BJ (cell line): ENCODE data around the gene BCAN. TPM values are rescaled to one million over a fixed set of nuclear protein-coding genes. Genes with fewer than 3 reads are reported as not detected.

ENCODE experiments used
- CTCF ChIA-PET: fragments of 350-600 bp; formaldehyde crosslinking; extraction: SDS; loops from one replicate; lab custom pipeline; 2021; ENCODE audit warnings: antibody characterized with exemption, inconsistent platforms; lab: Yijun Ruan, JAX
- POLR2A ChIA-PET: fragments of 300-600 bp; sonication (Branson Sonifier 250); formaldehyde crosslinking; extraction: SDS; loops from one replicate; lab custom pipeline; 2021; ENCODE audit warnings: antibody characterized with exemption; lab: Charles Lee
- DNase-seq: peaks from one replicate; pipeline ENCODE4 v3.0.0-alpha.2; 2011; ENCODE audit warnings: low read depth
- H3K27me3 ChIP-seq: 2 replicates; pipeline ENCODE4 v1.6.0; 2011; ENCODE audit warnings: low read length; ENCODE audit not compliant: control insufficient read depth, insufficient read depth
- H3K36me3 ChIP-seq: 2 replicates; pipeline ENCODE4 v1.5.1; 2011; ENCODE audit warnings: low read length; ENCODE audit not compliant: control insufficient read depth, insufficient read depth
- H3K4me3 ChIP-seq: 2 replicates; pipeline ENCODE4 v1.5.1; 2011; ENCODE audit warnings: low read depth, mild to moderate bottlenecking, control low read depth, low read length
- polyA plus RNA-seq: library from polyadenylated mRNA; depleted of rRNA; stranded (reverse); fragments of >200 nt; gene quantifications from 2 replicates; pipeline ENCODE4 v1.2.3, GENCODE V29; 2011
- TF ChIP-seq, protein P1 (sequence below): IDR thresholded peaks from 2 replicates; pipeline ENCODE4 v1.5.1; 2011; ENCODE audit warnings: low read depth, mild to moderate bottlenecking, control low read depth, inconsistent platforms, low read length, moderate library complexity; ENCODE audit not compliant: insufficient read depth

Gene BCAN
- polyA plus RNA-seq, 1 experiment: 0.02 TPM

DNA sequence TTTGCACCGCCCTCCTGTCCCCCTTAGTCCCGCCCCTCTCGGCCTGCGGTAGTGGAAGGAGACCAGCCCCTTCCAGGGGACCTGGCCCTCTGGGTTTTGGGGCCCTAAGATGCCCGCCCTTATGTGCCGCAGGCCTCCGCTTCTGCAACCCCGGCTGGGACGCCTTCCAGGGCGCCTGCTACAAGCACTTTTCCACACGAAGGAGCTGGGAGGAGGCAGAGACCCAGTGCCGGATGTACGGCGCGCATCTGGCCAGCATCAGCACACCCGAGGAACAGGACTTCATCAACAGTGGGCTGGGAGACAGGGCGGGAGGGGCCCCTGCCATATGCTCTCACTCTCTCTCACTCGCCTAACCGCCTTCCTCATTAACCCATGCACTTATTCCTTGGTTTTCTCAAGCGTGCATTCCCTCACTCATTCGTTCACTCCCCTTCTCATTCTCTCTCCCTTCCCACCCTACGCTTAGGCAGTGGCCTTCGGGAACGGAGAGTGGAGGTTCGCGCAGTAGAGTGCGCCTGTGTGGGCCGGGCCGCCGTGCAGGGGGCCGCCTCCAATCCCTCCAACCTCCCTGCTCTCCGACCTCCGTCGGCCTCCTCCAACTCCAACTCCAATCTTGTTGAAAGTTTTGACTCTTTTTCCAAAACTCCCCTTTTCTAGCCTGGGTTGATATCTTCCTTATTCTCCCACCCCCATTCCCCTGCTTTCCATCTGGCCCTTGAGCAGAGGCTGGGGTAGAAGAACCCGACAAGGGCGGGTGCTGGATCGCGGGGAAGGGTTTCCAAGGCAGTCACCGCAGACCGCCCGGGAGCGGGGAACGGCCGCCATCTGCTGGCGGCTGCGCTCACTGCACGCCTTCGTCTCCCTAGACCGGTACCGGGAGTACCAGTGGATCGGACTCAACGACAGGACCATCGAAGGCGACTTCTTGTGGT lies 15.2 kb downstream of the BCAN start:
- ChIA-PET POLR2A (interaction anchor here (0.6 kb wide), 1 partner anchor 53 kb away, joined by 4 read pairs; no protein-coding TSS in a partner anchor), CTCF (interaction anchor here (0.6 to 18.8 kb wide), 18 partner anchors 8 to 272 kb away, joined by 3 to 548 read pairs (median 4); partner anchors contain the start of genes BCAN, HAPLN2 and NES)

DNA sequence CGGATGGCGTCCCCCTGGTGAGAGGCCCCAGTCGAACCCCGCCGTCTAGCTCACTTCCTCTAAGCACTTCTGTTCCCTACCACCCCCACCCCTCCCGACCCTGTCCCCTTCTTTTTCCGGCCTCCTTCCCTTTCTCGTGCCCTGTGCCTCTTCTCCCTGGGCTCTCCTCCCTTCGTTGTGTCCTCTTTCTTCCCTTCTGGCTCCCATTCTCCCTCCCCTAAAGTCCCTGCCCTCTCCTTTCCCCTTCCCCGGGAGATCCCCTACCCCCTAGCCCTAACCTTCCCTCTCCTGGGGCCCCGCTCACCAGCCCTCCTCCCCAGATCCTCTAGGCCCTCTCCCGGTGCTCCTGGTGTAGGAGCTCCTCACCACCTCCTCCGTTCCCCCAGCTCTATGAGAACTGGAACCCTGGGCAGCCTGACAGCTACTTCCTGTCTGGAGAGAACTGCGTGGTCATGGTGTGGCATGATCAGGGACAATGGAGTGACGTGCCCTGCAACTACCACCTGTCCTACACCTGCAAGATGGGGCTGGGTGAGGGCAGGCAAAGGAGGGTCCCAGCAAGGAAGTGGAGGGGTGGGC lies 15.9 kb downstream of the BCAN start:
- Histone ChIP-seq H3K4me3 (no peak overlapping the region), H3K36me3 (no peaks in the 10 kb centered on the region)
- POLR2A ChIA-PET: no interaction called here

More for the DNA sequence above, 15.2 kb downstream of the BCAN start:
- DNase-seq: no peak
- peak overlapping the region; percentile 17 for H3K4me3 ChIP-seq
- no peaks in the 10 kb centered on the region for H3K36me3 ChIP-seq
- peaks cover 22% of the 10 kb centered on the region for H3K27me3 ChIP-seq
- TF ChIP-seq, protein P1, sequence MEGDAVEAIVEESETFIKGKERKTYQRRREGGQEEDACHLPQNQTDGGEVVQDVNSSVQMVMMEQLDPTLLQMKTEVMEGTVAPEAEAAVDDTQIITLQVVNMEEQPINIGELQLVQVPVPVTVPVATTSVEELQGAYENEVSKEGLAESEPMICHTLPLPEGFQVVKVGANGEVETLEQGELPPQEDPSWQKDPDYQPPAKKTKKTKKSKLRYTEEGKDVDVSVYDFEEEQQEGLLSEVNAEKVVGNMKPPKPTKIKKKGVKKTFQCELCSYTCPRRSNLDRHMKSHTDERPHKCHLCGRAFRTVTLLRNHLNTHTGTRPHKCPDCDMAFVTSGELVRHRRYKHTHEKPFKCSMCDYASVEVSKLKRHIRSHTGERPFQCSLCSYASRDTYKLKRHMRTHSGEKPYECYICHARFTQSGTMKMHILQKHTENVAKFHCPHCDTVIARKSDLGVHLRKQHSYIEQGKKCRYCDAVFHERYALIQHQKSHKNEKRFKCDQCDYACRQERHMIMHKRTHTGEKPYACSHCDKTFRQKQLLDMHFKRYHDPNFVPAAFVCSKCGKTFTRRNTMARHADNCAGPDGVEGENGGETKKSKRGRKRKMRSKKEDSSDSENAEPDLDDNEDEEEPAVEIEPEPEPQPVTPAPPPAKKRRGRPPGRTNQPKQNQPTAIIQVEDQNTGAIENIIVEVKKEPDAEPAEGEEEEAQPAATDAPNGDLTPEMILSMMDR: peak; percentile 99

DNA sequence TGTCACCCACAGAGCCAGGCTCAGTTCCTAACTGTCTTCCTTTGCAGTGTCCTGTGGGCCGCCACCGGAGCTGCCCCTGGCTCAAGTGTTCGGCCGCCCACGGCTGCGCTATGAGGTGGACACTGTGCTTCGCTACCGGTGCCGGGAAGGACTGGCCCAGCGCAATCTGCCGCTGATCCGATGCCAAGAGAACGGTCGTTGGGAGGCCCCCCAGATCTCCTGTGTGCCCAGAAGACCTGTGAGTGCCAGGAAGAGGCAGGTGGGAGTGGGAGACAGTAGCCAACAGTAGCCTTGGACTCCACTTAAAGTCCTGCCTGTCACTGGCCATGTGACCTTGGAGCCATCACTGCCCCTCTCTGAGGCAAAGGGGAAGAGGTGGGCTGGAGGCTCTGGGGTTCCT lies 16.6 kb downstream of the BCAN start:
- H3K36me3 ChIP-seq: no peaks in the 10 kb centered on the region
- ChIA-PET POLR2A (no interaction called here), CTCF (interaction anchor here (0.6 to 18.8 kb wide), 15 partner anchors 9 to 273 kb away, joined by 3 to 548 read pairs (median 4); partner anchors contain the start of genes BCAN, HAPLN2 and NES)
- TF ChIP-seq, protein P1: no peak
- no peak overlapping the region for H3K4me3 ChIP-seq
- DNase-seq: no peak
- H3K27me3 ChIP-seq: peaks cover 22% of the 10 kb centered on the region

More for the DNA sequence above, 15.9 kb downstream of the BCAN start:
- TF ChIP-seq, protein P1: no peak
- CTCF ChIA-PET: interaction anchor here (0.6 to 18.8 kb wide), 18 partner anchors 9 to 273 kb away, joined by 3 to 548 read pairs (median 4); partner anchors contain the start of genes BCAN, HAPLN2 and NES
- H3K27me3 ChIP-seq: peaks cover 22% of the 10 kb centered on the region
- DNase-seq: no peak

DNA sequence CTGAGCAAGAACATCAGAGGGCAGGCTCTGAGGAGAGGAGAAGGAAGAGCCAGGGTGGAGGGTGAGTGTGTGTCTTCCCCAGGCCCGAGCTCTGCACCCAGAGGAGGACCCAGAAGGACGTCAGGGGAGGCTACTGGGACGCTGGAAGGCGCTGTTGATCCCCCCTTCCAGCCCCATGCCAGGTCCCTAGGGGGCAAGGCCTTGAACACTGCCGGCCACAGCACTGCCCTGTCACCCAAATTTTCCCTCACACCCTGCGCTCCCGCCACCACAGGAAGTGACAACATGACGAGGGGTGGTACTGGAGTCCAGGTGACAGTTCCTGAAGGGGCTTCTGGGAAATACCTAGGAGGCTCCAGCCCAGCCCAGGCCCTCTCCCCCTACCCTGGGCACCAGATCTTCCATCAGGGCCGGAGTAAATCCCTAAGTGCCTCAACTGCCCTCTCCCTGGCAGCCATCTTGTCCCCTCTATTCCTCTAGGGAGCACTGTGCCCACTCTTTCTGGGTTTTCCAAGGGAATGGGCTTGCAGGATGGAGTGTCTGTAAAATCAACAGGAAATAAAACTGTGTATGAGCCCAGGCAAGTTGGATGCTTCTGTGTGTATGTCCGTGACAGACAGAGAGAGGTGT lies 17.1 kb downstream of the BCAN start:
- H3K27me3 ChIP-seq: peaks cover 21% of the 10 kb centered on the region
- H3K36me3 ChIP-seq: no peaks in the 10 kb centered on the region
- CTCF ChIA-PET: interaction anchor here (0.6 to 18.8 kb wide), 24 partner anchors 9 to 314 kb away, joined by 3 to 548 read pairs (median 4); partner anchors contain the start of genes BCAN, CRABP2, HAPLN2 and METTL25B
- no peak overlapping the region for H3K4me3 ChIP-seq
- TF ChIP-seq, protein P1: no peak
- POLR2A ChIA-PET: no interaction called here
- DNase-seq: no peak
